ENCODE data around the gene TMEFF2. TPM values are rescaled to one million over a fixed set of nuclear protein-coding genes. Genes with fewer than 3 reads are reported as not detected.

The TMEFF2 gene
- total RNA-seq, 4 donors from 2014 or later = 0.20 TPM; not detected in 3

- Histone ChIP-seq H3K27me3 (no peaks in the 10 kb centered on the region), H3K4me1 (no peaks in the 10 kb centered on the region), H3K9me3 (no peaks in the 10 kb centered on the region), H3K27ac (no peak overlapping the region), H3K4me3 (no peak overlapping the region), H3K36me3 (no peaks in the 10 kb centered on the region)
- ATAC-seq (no peak), DNase-seq (no peak)
- no peak for TF ChIP-seq POLR2A (IDR thresholded peaks at IDR 0.05)
- TF ChIP-seq CTCF (IDR thresholded peaks at IDR 0.05 in 4 of 5, conservative IDR thresholded peaks at IDR 0.05 in 1 of 5) = no peak
- intact Hi-C loops (cut with DNase I; ENCODE audit: low total_unique reads) (no loop called here), in situ Hi-C loops (cut with MboI; ENCODE audit: low sequenced_read_pairs in 4 of 4) (no loop called here)
Measured at GRCh38 chr2:192099742-192100141, 95.0 kb downstream of the TMEFF2 start.

- no peak for TF ChIP-seq POLR2A (IDR thresholded peaks at IDR 0.05)
- TF ChIP-seq CTCF (IDR thresholded peaks at IDR 0.05 in 4 of 5, conservative IDR thresholded peaks at IDR 0.05 in 1 of 5) = no peak
- ATAC-seq (no peak), DNase-seq (no peak)
- Histone ChIP-seq H3K36me3 (no peaks in the 10 kb centered on the region), H3K4me3 (no peak overlapping the region), H3K27me3 (no peaks in the 10 kb centered on the region), H3K9me3 (no peaks in the 10 kb centered on the region), H3K27ac (no peak overlapping the region), H3K4me1 (no peaks in the 10 kb centered on the region)
- intact Hi-C loops (cut with DNase I; ENCODE audit: low total_unique reads) (no loop called here), in situ Hi-C loops (cut with MboI; ENCODE audit: low sequenced_read_pairs in 4 of 4) (no loop called here)
Measured at GRCh38 chr2:192098814-192099491, 95.8 kb downstream of the TMEFF2 start.

GRCh38 chr2:192091476-192091875 lies 103.3 kb downstream of the TMEFF2 start:
- no peak overlapping the region for H3K4me3 ChIP-seq
- H3K4me1 ChIP-seq = no peaks in the 10 kb centered on the region
- ATAC-seq (no peak), DNase-seq (no peak)
- H3K27ac ChIP-seq = no peak overlapping the region
- no peaks in the 10 kb centered on the region for H3K9me3 ChIP-seq
- in situ Hi-C loops (cut with MboI; ENCODE audit: low sequenced_read_pairs in 4 of 4) (no loop called here), intact Hi-C loops (cut with DNase I; ENCODE audit: low total_unique reads) (no loop called here)
- TF ChIP-seq CTCF (IDR thresholded peaks at IDR 0.05 in 4 of 5, conservative IDR thresholded peaks at IDR 0.05 in 1 of 5) (no peak), POLR2A (IDR thresholded peaks at IDR 0.05) (no peak)
- H3K27me3 ChIP-seq = no peaks in the 10 kb centered on the region
- H3K36me3 ChIP-seq = no peaks in the 10 kb centered on the region

- TF ChIP-seq POLR2A (IDR thresholded peaks at IDR 0.05) = no peak
- Histone ChIP-seq H3K4me3 (no peak overlapping the region), H3K9me3 (no peaks in the 10 kb centered on the region), H3K27ac (no peak overlapping the region), H3K4me1 (no peaks in the 10 kb centered on the region), H3K27me3 (no peaks in the 10 kb centered on the region), H3K36me3 (no peaks in the 10 kb centered on the region)
- DNase-seq (no peak), ATAC-seq (no peak)
- in situ Hi-C loops (cut with MboI; ENCODE audit: low sequenced_read_pairs in 4 of 4) (no loop called here), intact Hi-C loops (cut with DNase I; ENCODE audit: low total_unique reads) (no loop called here)
Measured at GRCh38 chr2:192090911-192091310, 103.8 kb downstream of the TMEFF2 start.

GRCh38 chr2:192087398-192087958 lies 107.3 kb downstream of the TMEFF2 start:
- Histone ChIP-seq H3K9me3 (no peaks in the 10 kb centered on the region), H3K4me3 (no peak overlapping the region), H3K4me1 (no peaks in the 10 kb centered on the region), H3K27me3 (no peaks in the 10 kb centered on the region), H3K27ac (no peak overlapping the region), H3K36me3 (no peaks in the 10 kb centered on the region)
- intact Hi-C loops (cut with DNase I; ENCODE audit: low total_unique reads) (no loop called here), in situ Hi-C loops (cut with MboI; ENCODE audit: low sequenced_read_pairs in 4 of 4) (no loop called here)
- no peak for DNase-seq
- no peak for ATAC-seq
- TF ChIP-seq CTCF (IDR thresholded peaks at IDR 0.05 in 4 of 5, conservative IDR thresholded peaks at IDR 0.05 in 1 of 5) (no peak), POLR2A (IDR thresholded peaks at IDR 0.05) (no peak)

Measured in gastrocnemius medialis (tissue), 4 donors.